IPS DF 6.9 (cell line): ENCODE data around the gene HBP1.

Source experiments
- DNase-seq: peaks from one replicate; pipeline ENCODE4 v3.0.0-alpha.2; 2013; ENCODE audit warnings: low read depth, low spot score
- H3K27ac ChIP-seq: one replicate; pipeline ENCODE4 v1.5.1; 2013; ENCODE audit warnings: low read length, control low read depth
- H3K27me3 ChIP-seq: 2 replicates; pipeline ENCODE4 v1.6.1; 2013; ENCODE audit warnings: mild to moderate bottlenecking, low read length; ENCODE audit not compliant: control insufficient read depth, insufficient read depth
- H3K36me3 ChIP-seq: 2 replicates; pipeline ENCODE4 v1.6.1; 2013; ENCODE audit warnings: low read length; ENCODE audit not compliant: control insufficient read depth, insufficient read depth
- H3K4me1 ChIP-seq: 2 replicates; pipeline ENCODE4 v1.6.1; 2013; ENCODE audit warnings: low read length; ENCODE audit not compliant: control insufficient read depth, insufficient read depth
- H3K4me3 ChIP-seq: 2 replicates; pipeline ENCODE4 v1.5.1; 2013; ENCODE audit warnings: mild to moderate bottlenecking, low read length
- H3K9me3 ChIP-seq: 2 replicates; pipeline ENCODE4 v1.6.1; 2013; ENCODE audit warnings: low read length, inconsistent platforms; ENCODE audit not compliant: control insufficient read depth, insufficient read depth
- WGBS: extraction: QIAGEN DNeasy Blood & Tissue Kit; methylation state at CpG from one replicate; pipeline ENCODE4 v1.1.7; 2013; ENCODE audit warnings: mixed read lengths, missing lambda C conversion rate; ENCODE audit not compliant: insufficient read length, insufficient coverage; 5-methylcytosine and 5-hydroxymethylcytosine counted together

Gene HBP1

DNA sequence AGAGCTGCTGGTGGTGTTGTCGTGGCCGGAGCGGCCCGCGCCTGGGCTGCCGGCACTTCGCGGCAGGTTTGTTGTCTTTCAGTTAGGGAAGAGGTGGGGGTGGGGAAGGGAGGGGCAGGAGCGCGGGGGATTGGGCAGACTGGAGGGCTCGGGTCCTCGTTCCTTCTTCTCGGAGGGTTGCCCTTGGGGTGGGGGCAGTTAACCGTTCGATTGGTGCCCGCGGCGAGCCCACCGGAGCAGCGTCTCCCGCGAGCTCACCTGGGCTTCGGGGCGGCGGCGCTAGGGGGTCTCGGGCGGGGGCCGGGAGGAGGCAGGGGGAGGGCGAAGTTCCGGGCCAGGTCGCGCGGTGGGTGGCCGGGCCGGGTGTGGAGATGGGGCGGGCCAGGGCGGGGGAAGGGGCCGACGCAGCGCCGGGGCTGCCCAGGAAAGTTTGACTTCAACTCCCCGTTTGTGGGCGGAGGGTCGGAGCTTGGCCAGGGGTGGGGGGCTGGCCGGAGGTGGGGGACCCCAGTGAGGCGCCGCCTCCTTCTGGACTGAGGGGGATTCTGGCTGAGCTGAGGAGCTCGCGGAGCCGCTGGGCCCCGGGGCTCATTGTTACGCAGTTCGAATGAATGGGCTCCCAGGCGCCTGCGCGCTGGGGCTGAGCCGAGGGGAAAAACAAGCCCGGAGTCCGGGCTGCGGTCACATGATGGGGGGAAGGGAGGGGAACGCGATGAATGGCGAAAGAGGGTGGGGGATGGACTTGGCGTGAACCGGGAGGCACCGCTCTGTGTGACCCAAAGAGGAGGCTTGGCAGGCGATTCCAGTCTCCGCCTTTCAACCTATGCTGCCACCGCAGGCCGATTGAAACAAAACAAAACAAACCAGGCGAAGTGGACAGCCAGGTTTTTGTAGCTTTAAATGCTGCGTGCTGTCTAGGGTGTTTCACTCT is 582 bp downstream of the HBP1 start:
- no peaks in the 10 kb centered on the region for H3K9me3 ChIP-seq
- WGBS, result no CpG with 5 or more reads among the region's 73 CpGs
- DNase-seq, result peak; percentile 88
- no peaks in the 10 kb centered on the region for H3K36me3 ChIP-seq
- H3K27ac ChIP-seq, result no peak overlapping the region
- H3K27me3 ChIP-seq, result no peaks in the 10 kb centered on the region
- no peaks in the 10 kb centered on the region for H3K4me1 ChIP-seq
- H3K4me3 ChIP-seq, result peak overlapping the region; percentile 94

DNA sequence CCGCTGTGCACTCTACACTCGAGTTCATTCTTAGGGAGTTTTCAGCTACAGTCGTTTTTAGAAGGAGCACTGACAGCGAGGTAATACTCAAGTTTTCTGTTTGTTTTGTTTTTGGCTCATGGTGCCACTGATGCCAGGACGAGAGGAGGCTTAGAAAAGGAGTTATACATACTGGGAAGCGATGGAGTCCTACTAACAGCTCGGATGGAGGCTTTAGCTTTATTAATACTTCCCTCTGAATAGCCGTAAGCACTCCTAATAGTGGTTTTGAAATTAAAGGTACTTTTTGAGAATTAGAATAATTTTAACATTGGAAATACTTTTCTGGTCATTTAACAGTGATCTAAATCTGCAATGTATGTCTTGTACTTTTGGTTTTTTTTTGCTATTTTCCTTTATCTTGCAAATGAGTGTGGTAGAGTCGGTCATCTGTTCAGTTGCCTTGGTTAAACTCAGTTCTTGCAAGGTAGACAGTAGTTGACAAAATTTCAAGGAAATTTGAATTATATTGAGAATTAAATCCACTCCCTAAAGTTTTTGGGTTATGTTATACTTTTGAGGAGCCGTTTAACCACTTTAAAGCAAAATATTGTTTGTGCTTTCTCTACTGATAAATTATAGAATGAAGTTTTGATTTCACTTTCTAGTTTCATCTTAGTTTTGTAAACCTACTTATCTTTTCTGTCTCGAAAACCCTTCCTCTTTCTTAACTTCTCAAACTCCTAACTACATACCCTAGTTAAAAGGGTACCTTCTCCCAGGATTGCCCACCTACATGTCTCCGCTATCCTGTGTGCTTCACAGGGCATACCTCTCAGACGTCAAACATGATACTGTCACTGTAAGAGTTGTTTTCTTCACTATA is 1.5 kb downstream of the HBP1 start:
- no peaks in the 10 kb centered on the region for H3K9me3 ChIP-seq
- no peak for DNase-seq
- peak overlapping the region; percentile 94; the same call in 1 of the 2 replicates for H3K4me3 ChIP-seq
- no peak overlapping the region for H3K27ac ChIP-seq
- WGBS, result no CpG with 5 or more reads among the region's 13 CpGs
- H3K4me1 ChIP-seq, result no peaks in the 10 kb centered on the region
- no peaks in the 10 kb centered on the region for H3K36me3 ChIP-seq
- no peaks in the 10 kb centered on the region for H3K27me3 ChIP-seq

DNA sequence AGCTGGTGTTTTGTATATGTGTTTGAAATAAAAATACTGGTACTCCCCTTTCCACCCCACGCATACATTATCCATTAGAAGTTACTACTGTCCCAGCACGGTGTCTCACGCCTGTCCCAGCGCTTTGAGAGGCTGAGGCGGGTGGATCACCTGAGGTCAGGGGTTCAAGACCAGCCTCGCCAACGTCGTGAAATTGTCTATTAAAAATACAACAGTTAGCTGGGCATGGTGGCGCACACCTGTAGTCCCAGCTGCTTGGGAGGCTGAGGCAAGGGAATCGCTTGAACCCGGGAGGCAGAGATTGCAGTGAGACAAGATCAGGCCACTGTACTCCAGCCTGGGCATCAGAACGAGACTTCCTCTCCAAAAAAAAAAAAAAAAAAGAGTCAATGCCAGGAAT is 2.7 kb downstream of the HBP1 start:
- no peak overlapping the region for H3K27ac ChIP-seq
- no peaks in the 10 kb centered on the region for H3K9me3 ChIP-seq
- H3K4me1 ChIP-seq, result no peaks in the 10 kb centered on the region
- no peaks in the 10 kb centered on the region for H3K27me3 ChIP-seq
- no peak for DNase-seq
- no peak overlapping the region for H3K4me3 ChIP-seq
- no peaks in the 10 kb centered on the region for H3K36me3 ChIP-seq
- no CpG with 5 or more reads among the region's 12 CpGs for WGBS

DNA sequence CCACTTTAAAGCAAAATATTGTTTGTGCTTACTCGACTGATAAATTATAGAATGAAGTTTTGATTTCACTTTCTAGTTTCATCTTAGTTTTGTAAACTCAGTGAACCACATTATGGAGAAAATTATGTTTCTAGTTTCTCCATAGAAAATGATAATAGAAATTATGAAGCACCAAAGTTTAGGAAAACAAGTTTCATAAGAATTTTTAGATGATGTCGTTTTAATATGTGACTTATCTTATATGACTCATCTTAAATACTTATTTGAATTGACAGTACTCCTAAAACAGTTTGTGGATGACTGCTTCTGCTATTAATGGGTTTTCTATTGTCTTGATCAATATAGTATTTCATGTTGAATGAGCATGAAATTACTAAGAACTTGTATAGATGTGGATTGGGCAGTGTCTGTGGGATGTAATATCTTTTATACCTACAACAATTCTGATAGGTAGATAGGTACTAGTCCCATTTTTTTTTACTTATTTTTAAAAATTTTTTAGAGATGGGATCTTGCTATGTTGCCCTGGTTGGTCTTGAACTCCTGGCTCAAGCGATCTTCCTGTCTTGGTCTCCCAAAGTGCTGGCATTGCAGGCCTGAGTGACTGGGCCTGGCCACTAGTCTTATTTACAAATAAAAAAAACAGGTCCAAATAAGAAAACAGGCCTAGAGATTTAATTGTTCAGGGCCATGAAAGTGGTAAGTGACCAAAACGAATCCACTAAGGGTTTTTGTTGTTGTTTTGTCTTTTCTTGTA is 3.7 kb downstream of the HBP1 start:
- WGBS, result no CpG with 5 or more reads among the region's 4 CpGs
- H3K27ac ChIP-seq, result no peak overlapping the region
- no peaks in the 10 kb centered on the region for H3K36me3 ChIP-seq
- H3K9me3 ChIP-seq, result no peaks in the 10 kb centered on the region
- no peak overlapping the region for H3K4me3 ChIP-seq
- no peaks in the 10 kb centered on the region for H3K27me3 ChIP-seq
- DNase-seq, result no peak
- no peaks in the 10 kb centered on the region for H3K4me1 ChIP-seq

DNA sequence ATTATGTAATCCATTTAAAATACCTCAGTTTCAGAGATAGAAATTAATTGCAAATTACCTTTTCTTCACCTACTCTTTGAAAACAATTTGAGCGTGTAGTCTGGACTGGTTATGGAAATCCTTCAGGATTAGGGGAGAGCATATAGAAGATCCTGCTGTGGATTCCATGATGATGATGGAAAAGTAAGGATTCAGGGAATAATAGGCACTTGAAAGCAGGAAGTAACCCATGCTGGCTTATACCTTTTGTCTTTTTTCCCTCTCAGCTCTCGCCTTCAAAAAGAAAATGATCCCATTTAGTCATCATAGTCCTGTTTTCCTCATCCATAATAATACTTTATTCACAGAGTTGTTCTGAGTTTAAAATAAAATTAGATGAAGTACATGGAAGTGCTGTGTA is 4.4 kb downstream of the HBP1 start:
- DNase-seq, result no peak
- Histone ChIP-seq H3K4me1 (no peaks in the 10 kb centered on the region), H3K9me3 (no peaks in the 10 kb centered on the region), H3K4me3 (no peak overlapping the region), H3K27me3 (no peaks in the 10 kb centered on the region), H3K27ac (no peak overlapping the region), H3K36me3 (no peaks in the 10 kb centered on the region)
- whole genome bisulfite sequencing, result no CpG with 5 or more reads among the region's 2 CpGs

DNA sequence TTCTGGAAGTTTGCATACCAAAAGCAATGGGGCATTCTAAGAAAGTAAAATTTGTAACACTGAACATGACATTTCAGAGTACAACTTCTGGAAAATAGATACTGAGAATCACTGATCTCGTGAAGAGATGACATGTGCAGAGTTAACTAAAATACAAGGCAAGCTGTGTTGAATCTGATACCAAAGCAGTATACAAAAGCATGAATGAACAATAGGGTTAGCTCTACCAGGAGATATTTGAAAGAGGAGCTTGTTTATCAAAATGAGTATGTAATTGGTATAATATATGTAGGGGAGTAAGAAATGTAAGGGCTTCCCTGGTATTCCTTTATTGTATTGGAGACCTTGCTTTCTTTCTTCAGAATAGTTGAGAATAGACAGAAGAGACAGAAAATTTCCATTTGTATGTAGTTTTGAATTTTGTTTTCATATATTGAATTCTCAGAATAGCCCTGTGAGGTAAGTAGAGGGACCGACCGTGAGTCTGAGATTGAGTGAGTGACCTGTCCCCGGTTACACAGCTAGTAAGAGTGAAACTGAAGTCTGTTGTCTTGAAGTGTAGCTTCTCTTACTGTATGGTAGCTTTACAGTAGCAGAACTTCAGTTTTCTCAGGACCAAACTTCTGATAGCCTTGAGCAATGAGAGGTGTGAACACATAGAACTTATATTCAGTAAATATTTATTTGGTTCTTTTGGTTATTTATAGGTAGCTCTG is 5.0 kb downstream of the HBP1 start:
- no CpG with 5 or more reads among the region's 4 CpGs for WGBS
- no peak for DNase-seq
- Histone ChIP-seq H3K27ac (no peak overlapping the region), H3K4me1 (no peaks in the 10 kb centered on the region), H3K27me3 (no peaks in the 10 kb centered on the region), H3K4me3 (no peak overlapping the region), H3K36me3 (no peaks in the 10 kb centered on the region), H3K9me3 (no peaks in the 10 kb centered on the region)

DNA sequence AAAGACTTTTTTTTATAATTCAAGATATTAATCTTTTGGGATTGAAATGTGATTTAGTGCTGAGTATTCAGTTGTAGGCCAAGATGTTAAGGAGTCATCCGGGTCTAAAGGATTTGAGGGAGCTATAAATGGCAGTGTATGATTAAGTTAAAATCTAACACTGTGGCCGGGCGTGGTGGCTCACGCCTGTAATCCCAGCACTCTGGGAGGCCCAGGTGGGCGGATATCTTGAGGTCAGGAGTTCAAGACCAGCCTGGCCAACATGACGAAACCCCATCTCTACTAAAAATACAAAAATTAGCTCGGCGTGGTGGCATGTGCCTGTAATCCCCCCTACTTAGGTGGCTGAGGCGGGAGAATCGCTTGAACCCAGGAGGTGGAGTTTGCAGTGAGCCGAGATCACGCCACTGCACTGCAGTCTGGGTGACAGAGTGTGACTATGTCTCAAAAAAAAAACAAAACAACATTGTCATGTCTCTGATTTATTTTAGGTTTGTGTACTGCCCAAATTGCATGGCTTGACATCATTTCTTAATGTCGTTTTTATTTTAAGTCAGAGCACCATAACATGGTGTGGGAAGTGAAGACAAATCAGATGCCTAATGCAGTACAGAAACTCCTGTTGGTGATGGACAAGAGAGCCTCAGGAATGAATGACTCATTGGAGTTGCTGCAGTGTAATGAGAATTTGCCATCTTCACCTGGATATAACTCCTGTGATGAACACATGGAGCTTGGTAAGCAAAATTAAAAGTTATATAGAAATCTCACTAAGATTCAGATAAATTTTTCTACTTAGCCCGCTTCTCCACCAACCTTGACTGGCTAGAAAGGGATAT is 10.7 kb downstream of the HBP1 start:
- Histone ChIP-seq H3K36me3 (no peaks in the 10 kb centered on the region), H3K4me3 (no peak overlapping the region), H3K27me3 (no peaks in the 10 kb centered on the region), H3K4me1 (no peaks in the 10 kb centered on the region), H3K27ac (no peak overlapping the region), H3K9me3 (no peaks in the 10 kb centered on the region)
- WGBS, result no CpG with 5 or more reads among the region's 14 CpGs
- no peak for DNase-seq

DNA sequence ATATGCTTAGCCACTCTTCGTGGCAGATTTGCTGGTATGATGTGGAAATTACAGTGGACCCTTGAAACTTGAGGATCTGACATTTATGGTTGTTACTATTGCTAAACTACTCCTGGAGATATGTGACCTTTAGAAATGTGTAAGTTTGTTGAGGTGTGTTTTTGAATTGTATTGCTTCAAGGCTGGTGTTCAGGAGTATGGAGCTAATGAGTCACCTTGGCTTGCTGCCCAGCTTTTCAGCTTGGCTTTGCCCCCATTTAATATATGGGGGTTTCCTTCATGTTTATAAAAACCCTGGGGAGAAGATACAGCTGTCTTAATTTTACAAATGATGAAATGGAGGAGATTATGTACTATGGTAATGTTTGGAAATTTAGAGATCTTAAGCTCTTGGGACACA is 11.6 kb downstream of the HBP1 start:
- DNase-seq, result no peak
- Histone ChIP-seq H3K27ac (no peak overlapping the region), H3K9me3 (no peaks in the 10 kb centered on the region), H3K27me3 (no peaks in the 10 kb centered on the region), H3K36me3 (no peaks in the 10 kb centered on the region), H3K4me1 (no peaks in the 10 kb centered on the region), H3K4me3 (no peak overlapping the region)
- WGBS, result no CpG with 5 or more reads among the region's 1 CpG

DNA sequence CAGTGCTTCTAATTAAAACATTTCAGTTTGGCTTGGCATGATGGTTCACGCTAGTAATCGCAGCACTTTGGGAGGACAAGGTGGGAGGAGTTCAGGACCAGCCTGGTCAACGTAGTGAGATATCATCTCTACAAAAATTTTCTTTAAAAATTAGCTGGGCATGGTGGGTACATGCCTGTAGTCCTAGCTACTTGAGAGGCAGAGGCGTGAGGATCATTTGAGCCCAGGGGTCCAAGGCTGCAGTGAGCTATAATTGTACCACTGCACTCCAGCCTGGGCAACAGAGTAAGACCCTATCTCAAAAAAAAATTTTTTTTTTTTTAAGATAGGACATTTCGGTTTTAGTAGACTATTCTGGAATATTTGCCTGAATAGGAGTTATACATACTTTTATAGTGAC is 12.4 kb downstream of the HBP1 start:
- no peak for DNase-seq
- no CpG with 5 or more reads among the region's 5 CpGs for WGBS
- Histone ChIP-seq H3K27ac (no peak overlapping the region), H3K27me3 (no peaks in the 10 kb centered on the region), H3K4me3 (no peak overlapping the region), H3K9me3 (no peaks in the 10 kb centered on the region), H3K36me3 (peaks cover under 1% of the 10 kb centered on the region; the same call in 1 of the 2 replicates), H3K4me1 (no peaks in the 10 kb centered on the region)
